HUDEP-2 (cell line): ENCODE data around the gene UXS1.
"Not testable (repeated sequence)": the region's sequence is repeated elsewhere in the genome, so short reads cannot be mapped to it uniquely, and the experiment has no call there.

Source experiments
- DNase-seq, 76 experiments: peaks; one replicate each; lab custom pipeline; 2025; ENCODE audit not compliant: unreplicated experiment in 76 of 76; lab: John Stamatoyannopoulos, UW

UXS1 gene

DNA sequence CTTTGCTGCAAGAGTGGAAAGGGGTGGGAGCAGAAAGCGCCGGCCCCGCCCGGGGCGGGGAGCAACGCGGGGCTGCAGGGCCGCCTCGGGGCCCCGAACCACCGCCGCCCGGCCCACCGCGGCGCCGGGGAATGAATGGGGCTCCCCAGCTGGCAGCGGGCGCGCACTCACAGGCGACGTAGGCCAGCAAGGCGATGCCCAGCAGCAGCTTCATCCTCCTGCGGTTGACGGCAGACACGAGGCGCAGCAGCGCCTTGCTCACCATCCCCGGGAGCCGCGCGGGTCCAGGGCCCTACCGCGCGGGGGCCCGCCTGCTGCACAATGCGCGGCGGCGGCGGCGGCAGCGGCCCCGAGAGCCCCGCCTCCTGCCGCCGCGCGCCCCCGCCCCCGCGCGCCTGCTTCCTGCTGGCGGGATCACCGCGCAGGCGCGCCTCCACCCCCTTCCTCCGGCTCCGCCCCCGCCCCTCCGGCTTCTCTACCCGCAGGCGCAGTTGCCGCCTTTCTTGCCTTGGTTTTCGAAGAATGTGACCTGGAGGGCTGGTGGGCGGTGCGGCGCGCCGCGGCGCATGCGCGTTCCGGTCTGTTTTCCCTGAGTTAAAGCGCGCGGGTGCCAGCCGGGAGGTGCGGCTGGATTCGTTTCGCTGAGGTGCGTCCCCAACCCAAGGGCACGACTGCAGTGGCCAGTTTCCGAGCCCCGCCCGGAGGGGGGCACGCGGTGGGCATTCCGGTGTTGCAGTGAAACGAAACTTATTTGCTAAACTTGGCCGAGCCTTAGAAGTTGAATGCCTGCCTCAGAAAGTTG lies at the start of gene UXS1:
UXS1 (minus strand) TSS at position 325 of the 802 bp plus-strand sequence; CDS start at position 265, 60 bp downstream.
- DNase-seq, result peak in 75 of 76 experiments; percentile 27 to 97 (median 94)

DNA sequence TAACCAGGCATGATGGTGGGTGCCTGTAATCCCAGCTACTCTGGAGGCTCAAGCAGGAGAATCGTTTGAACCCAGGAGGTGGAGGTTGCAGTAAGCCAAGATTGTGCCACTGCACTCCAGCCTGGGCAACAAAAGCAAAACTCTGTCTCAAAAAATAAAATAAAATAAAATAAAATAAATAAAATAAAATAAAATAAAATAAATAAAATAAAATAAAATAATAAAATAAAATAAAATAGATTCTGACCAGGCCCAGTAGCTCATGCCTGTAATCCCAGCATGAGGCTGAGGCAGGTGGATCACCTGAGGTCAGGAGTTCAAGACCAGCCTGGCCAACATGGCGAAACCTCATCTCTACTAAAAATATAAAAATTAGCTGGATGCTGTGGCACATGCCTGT lies 45.4 kb upstream of the UXS1 start:
- DNase-seq, result not testable (repeated sequence)

DNA sequence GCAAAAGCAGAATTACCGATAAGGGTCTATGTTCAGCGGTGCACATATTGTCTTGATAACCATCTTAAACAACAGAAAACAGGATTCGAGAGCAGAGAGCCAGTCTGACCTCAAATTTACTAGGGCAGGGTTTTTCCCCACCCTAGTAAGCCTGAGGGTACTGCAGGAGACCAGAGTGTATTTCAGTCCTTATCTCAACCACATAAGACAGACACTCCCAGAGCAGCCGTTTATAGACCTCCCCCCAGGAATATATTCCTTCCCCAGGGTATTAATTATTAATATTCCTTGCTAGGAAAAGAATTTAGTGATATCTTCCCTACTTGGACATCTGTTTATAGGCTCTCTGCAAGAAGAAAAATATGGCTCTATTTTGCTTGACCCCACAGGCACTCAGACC lies 41.3 kb upstream of the UXS1 start:
- not testable (repeated sequence) for DNase-seq

DNA sequence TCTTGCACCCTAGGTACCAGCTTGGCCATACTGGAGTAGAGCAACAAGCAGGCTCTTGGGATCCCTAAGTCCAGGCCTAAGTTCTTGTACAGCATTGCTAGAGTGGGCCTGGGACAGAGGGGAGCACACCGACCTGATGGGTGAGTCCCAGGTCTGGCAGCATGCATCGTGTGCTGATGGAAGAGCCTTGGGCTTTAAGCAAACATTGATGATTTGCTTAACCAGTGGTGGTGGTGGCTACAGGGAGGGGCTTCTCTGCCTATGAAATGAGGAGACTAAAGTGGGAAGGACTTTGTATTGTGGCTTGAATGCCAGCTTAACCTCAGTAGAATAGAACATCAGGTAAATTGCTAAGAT lies 39.2 kb upstream of the UXS1 start:
- no peak for DNase-seq

DNA sequence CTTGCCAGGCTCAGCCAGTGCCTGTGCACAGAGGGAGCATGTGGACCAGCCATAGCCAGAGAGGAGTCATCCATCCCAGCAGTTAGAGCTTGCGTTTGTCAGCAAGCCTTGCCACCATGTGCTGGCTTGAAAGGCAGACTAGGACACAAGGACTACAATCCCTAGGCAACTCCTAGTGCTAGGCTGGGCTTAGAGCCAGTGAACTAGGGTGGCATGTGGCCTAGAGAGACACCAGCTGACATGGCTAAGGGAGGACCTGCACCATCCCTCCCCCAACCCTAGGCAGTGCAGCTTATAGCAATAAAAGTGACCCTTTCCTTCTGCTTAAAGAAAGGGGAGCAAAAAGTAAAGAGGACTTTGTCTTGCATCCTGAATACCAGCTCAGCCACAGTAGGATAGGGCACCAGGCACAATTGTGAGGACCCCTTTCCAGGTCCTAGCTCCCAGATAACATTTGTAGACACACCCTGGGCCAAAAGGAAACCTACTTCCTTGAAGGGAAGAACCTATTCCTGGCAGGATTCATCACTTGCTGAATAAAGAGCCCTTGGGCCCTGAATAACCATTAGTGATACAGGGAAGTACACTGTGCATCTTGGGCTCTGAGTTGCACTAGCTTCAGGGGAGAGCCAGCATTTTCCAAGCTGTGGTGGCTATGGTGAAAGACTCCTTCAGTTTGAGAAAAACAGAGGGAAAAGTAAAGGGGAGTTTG lies 38.7 kb upstream of the UXS1 start:
- DNase-seq, result no peak

DNA sequence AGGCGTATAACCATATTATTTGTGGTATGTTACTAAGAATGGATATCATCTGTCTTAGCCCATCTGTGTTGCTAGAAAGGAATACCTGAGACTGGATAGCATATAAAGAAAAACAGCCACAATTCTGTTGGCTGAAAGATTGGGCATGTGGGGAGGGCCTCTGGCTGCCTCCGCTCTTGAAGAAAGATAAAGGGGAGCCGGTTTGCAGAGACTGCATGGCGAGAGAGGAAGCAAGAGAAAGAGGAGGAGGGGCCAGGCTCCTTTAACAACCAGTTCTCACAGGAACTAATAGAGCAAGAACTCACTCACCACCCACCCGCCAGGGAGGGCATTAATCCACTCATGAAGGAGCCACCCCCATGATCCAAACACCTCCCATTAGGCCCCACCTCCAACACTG lies 29.2 kb upstream of the UXS1 start:
- DNase-seq, result no peak

DNA sequence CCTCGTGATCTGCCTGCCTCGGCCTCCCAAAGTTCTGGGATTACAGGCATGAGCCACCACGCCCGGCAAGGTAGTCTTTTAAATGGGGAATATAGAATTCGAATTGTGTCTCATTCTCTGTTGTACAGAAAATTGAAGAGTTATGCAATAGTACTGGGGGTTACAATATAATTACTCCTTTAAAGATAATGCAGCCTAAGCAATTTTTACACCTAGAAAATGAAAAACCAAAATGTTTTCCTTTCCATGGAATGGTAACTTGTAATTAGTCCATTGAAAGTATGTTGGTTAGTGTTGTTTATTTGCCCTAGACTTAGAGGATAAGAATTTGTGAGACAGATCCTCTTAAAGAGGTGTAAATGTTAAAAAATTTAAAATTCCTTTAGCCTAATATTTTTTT lies 28.0 kb upstream of the UXS1 start:
- not testable (repeated sequence) for DNase-seq

DNA sequence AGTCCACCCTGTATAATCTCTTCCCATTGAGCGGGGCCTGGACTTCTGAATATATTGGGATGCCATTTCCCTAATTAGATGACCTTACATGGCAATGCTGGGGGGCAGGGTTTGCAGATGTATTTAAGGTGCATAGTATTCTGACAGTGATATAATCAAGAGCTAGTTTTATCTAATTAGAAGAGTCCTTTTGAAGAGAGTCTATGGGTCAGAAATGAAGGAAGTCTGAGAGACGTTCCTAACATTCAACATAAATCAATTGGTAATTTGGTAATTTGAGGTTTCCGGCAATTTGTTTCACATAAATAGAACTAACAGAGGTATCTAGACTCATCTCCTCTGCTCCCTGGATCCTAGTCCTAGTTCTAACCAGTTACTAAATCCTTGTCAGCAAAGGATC lies 25.7 kb upstream of the UXS1 start:
- no peak for DNase-seq

DNA sequence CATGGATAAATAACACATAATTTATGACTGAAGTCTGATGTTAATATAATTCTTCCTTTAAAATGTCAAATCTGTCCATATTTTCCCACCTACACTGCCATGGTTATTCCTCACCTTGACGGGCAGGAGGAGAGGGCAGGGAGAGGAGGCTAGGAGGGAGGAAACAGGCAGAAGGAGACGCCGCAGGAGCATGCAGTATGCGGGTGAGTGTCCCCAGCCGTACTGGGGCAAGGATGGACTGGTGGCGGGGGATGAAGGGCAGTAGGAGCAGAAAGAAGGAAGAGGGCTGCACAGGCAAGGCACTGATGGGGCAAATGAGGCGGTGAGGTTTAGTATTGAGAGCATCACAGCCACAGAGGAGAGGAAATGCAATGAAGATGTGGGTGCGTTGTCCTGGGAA lies 25.1 kb upstream of the UXS1 start:
- not testable (repeated sequence) for DNase-seq

DNA sequence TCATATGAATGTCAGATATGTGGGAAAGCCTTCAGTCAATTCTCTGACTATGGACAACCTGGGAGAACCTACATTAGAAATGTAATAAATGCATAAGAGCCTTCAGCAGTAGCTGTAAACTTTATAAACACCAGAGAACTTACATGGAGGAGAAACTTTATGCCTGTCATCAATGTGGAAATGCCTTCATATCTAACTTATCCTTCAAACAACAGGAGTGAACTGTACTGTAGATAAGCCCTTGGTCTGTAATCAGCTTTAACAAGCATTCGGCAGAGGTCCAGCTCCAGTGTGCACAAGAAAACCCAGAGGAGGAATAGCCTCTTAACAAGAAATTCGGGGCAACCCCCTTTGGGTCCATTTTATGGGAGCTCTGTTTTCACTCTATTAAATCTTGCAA lies 14.8 kb upstream of the UXS1 start:
- DNase-seq, result peak in 73 of 76 experiments; percentile 2 to 85 (median 47)

DNA sequence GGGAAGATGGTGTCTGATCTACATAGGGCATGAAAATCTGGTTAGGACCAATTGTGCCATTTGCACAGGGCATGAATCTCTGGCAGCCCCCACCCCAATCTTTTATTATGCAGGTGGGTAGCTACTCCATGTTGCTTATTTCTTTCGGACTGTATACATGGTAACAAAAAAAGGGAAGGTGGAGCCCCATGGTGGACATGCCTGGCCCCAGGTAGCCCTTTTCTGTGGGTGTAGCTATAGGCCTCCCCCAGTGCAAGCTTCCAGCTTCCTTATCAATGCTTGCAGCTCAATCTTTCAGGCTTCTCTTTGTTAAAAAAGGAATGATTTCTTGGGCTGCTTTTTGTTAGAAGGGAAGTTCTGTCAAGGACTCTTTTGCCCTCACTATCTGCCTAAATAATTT lies 14.3 kb upstream of the UXS1 start:
- DNase-seq, result peak in 10 of 76 experiments; percentile 1 to 58 (median 15)

DNA sequence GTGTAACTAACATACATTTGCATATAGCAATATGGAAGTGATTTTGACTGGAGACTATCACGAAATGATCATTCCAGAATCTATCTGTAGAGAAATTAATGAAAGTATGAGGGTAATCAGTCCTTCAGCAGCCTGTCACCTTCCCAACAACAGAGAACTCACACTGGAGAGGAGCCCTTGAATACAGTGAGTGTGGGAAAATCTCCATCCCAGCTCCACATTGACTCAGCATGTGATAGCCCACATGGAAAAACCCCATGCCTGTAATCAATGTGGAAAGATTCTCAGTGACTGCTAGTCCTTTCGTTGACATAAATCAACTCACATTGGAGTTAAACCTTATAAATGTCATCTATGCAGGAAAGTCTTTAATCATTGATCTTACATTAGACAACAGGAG lies 13.1 kb upstream of the UXS1 start:
- DNase-seq, result no peak

DNA sequence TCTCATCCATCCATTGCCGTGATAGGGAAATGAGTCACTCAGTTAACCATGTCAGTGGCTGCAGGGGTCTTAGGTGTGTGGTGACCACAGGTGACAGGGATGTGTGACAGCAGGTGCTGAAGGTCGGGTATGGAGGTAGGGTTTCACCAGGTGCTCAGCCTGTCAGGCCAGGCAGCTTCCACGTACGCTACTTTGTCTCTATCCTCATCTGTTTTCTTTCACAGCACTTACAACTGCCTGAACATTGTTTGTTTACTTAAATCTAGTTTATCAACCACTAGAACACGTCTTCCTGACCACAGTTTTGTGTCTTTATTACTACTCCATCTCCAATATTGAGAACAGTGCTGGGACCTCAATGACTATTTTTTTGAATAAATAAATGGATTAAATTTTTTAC lies 11.4 kb upstream of the UXS1 start:
- no peak for DNase-seq

DNA sequence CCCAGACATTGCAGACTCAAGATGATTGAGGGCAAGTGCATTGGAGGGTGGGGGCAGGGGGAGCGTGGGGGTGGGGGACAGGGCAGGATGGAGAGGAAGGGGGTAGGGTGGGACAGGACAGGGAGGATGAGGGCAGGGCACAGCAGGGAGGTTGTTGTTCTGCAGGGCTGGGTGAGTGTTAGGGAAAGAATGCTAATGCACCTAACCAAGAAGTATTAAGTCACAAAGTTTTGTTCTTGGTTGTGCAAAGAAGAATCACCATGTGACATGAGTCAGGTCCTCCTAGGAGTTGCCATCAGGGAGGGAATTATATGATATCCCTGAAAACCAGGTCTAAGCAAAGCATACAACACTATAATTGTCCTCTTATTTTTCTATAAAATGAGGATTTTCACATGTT lies 10.4 kb upstream of the UXS1 start:
- not testable (repeated sequence) for DNase-seq

DNA sequence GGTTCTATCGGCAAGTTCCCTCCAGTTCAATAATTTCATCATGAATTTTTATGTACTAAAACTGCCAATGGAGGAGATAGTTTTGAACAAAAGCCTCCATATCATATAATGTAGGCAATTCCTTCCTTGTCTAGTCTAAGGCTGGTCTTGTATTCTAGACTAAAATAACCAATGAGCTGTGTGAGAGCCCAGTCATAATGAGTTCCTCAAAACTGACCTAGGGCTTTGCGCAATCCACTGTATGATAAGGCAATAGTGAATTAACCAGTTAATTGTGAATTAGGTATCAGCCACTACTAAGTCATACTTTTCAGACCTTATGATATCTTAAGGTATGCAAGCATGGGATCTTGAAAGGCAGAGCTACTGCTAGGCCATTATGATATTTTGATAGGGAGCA lies 7.6 kb upstream of the UXS1 start:
- no peak for DNase-seq

DNA sequence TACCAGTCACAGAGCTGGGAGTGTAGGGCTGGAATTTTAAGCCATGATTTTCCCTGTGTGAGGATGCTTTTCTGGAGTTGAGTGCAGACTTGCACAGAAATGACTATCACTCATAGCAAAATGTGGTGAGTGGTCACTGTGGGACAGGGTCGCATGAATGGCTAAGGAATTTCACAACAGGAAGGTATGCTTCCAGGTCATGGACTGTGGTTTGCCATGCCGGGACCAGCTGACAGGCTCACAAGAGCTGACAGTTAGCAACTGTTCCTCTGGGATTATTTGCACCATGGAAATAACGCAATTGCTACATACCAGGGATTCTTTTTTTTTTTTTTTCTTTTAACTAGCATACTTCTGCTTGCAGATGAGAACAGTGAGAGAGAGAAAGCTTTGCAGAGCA lies 3.8 kb upstream of the UXS1 start:
- DNase-seq, result no peak

DNA sequence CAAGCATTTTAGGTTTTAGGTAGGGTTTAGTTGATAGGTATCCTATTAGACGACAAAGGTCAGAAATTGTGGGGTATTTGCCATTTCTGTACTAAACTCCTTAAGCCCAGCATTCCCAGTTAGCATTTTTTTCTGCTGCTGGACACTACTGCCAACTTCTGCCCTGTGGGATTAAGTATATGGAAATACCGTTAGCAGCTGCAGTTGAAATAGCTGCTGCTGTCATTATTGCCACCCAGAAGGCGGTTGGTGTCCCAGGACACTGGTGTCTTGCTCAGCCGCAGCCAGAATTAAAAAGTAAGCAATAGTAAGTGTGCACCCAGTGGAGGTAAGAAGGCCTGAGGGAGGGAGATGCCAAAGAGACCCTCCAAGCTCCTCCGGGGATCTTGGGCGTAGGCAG lies 1.9 kb upstream of the UXS1 start:
- no peak for DNase-seq

DNA sequence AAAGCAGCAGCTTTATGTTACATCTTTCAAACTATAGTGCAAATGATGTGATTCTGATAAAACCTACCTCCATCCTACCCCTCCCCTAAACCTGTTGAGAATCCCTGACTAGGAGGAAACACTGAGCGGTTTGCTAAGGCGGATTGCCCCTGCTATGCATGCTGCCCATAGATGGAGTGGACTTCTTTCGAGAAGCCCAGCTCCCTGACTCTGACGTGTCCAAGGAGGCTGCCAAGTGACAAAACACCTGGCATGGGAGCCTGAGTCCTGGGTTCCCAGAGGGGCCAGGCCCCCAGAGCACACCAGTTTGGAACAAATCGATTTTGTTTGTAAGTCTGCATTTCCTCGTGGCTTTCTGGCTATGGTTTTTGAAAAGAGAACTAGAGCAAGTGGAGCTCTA lies 1.4 kb upstream of the UXS1 start:
- DNase-seq, result no peak

DNA sequence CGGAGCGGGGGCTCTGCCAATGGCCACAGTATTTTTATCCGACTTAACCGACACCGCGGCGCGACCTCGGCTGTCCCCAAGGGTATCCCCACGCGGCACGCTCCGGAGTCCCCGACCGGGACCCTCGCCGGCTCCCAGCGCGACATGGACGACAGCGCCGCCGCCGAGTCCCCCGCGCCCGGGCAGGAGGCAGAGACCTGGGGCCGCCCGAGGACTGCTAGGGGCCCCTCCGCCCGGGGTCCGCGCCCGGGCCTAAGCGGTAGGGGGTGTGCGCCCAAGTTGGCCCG lies 468 bp downstream of the UXS1 start:
- DNase-seq, result peak in 1 of 76 experiments; percentile 39

DNA sequence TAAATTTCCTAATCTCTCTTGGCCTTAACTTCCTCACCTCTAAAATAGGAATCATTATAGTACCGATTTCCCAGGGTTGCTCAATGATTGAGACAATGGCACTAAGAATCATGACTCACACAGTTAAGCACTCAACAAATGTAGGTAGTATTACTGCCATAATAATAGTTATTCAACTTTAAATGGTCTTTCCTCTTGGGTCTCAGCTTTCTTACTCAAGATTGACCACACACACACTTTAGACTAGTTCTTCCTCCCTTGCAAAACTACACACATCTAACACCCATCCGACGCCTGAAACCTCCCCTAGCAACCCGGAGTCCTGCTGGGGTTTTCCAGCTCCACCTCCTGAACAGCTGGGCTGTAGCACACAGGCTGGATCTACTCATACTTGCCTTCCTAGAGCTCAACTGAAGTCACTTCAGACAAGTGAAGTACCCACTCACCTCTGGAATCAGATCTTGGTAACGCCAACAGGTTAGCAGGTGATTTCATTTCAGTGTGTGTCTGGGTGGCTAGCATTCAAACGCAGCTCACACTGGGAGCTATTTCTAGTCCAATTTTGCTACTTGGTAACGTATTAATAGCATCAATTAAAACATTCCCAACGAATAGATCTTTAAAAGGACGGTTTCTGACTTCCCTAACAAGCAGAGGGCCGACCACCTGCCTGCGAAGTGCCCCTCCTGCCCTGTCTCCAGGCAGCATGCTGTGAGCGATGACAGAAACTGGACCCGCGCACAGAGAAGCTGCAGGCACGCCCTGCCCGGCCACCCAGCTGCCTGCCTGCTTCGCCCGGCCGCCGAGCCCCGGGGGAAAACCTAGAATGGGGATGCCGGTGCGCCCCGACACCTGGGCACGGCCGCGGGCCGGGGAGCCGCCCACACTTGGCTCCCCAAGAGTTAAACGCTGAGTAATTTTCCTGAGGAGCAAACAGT lies 1.1 kb downstream of the UXS1 start:
- peak in 25 of 76 experiments; percentile 1 to 47 (median 17) for DNase-seq

DNA sequence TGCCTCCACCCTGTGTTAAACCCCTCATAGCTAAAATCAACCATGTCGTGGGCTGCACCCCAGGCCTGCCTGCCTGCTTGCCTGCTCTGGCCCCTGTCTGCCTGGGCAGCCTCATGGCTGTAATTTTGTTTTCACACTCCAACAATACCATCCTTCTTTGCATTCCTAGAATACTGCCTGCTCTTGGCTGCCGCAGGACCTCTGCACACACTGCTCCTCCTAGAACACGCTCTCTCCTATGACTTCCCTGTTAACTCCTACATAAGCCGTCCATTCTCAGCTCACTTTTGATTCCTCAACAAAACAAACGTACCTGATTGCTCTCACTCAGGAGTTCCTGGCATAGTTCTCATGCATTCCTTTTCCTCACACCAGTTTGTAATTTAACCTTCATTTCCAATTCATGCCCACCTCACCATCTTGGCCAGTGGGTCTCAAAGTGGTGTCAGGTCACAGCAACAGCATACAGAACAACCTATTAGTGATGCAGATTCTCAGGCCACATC lies 2.5 kb downstream of the UXS1 start:
- no peak for DNase-seq
